ENCODE results near the gene PLD1. TPM values are rescaled to one million over a fixed set of nuclear protein-coding genes. Genes with fewer than 3 reads are reported as not detected.

The PLD1 gene
- total and polyA plus RNA-seq, 4 donors, result 3.1 to 31.1 (median 12.2) TPM

DNA sequence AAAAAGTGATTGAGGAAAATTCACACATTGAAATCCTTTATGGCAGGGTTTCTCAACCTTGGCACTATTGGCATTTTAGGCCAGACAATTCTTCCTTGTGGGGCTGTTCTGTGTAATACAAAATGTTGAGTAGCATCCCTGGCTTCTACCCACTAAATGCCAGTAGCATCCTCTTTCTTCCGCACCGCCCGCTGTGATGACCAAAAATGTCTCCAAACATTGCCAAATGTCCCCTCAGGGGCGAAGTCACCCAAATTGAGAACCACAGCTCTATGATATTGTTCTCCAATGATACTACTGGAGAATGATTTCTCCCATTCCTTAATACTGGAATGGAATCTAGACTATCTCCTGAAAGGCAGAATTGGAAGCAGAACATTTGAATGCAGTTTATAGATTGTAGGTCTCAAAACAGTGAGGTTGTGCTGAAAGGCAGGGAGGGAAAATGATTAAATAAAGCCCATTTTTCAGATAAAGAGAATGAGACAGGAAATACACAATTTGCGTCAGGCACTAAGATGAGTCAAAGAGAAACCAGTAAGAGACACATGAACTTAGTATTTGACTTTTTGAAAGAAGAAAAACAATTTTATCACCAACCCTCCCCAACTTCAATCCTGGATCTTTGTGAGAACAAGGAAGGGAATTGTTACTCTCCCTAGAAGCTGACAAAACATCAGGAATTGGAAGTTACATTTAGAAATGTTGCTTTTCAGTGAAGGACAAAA, 248.5 kb downstream of the PLD1 start:
- DNase-seq (no peak), ATAC-seq (ENCODE audit: insufficient read depth, low FRiP score) (no peak)
- no peak for TF ChIP-seq CTCF (IDR thresholded peaks at IDR 0.05; ENCODE audit: control extremely low read depth, extremely low read depth)
- Histone ChIP-seq H3K9ac (ENCODE audit: insufficient read depth in 1 of 2, low read length in 2 of 2) (no peak overlapping the region), H3K4me3 (no peak overlapping the region), H3K27me3 (ENCODE audit: control insufficient read depth in 3 of 3, insufficient read depth in 3 of 3, low read length in 2 of 3) (no peaks in the 10 kb centered on the region), H3K36me3 (ENCODE audit: control insufficient read depth in 4 of 4, insufficient read depth in 4 of 4, low read length in 4 of 4) (no peaks in the 10 kb centered on the region), H3K9me3 (ENCODE audit: control insufficient read depth in 4 of 4, insufficient read depth in 3 of 4, low read length in 3 of 4) (no peaks in the 10 kb centered on the region), H3K27ac (ENCODE audit: low read depth in 1 of 2, low read length in 1 of 2) (no peak overlapping the region), H3K4me1 (ENCODE audit: control insufficient read depth in 5 of 5, insufficient read depth in 5 of 5, low read length in 5 of 5) (peaks cover 0 to 13% (median 7%) of the 10 kb centered on the region in 5 donors)
- 81 to 95% methylated on average over 5 of the region's 5 CpGs for WGBS, 2 donors

- WGBS, 2 donors, result 83 to 85% methylated on average over 7 of the region's 7 CpGs
- DNase-seq, result no peak
- H3K4me1 ChIP-seq (ENCODE audit: control insufficient read depth in 5 of 5, insufficient read depth in 5 of 5, low read length in 5 of 5), result peaks cover 0 to 6% (median 0%) of the 10 kb centered on the region in 5 donors
- H3K4me3 ChIP-seq, result no peak overlapping the region
- H3K36me3 ChIP-seq (ENCODE audit: control insufficient read depth in 4 of 4, insufficient read depth in 4 of 4, low read length in 4 of 4), result no peaks in the 10 kb centered on the region
- no peak overlapping the region for H3K9ac ChIP-seq (ENCODE audit: insufficient read depth in 1 of 2, low read length in 2 of 2)
- H3K27ac ChIP-seq (ENCODE audit: low read depth in 1 of 2, low read length in 1 of 2), result no peak overlapping the region
- no peak for ATAC-seq (ENCODE audit: insufficient read depth, low FRiP score)
- H3K9me3 ChIP-seq (ENCODE audit: control insufficient read depth in 4 of 4, insufficient read depth in 3 of 4, low read length in 3 of 4), result no peaks in the 10 kb centered on the region
- TF ChIP-seq CTCF (IDR thresholded peaks at IDR 0.05; ENCODE audit: control extremely low read depth, extremely low read depth), result no peak
- H3K27me3 ChIP-seq (ENCODE audit: control insufficient read depth in 3 of 3, insufficient read depth in 3 of 3, low read length in 2 of 3), result no peaks in the 10 kb centered on the region
Observed at GRCh38 chr3:171559586-171559985, 250.7 kb downstream of the PLD1 start.

DNA sequence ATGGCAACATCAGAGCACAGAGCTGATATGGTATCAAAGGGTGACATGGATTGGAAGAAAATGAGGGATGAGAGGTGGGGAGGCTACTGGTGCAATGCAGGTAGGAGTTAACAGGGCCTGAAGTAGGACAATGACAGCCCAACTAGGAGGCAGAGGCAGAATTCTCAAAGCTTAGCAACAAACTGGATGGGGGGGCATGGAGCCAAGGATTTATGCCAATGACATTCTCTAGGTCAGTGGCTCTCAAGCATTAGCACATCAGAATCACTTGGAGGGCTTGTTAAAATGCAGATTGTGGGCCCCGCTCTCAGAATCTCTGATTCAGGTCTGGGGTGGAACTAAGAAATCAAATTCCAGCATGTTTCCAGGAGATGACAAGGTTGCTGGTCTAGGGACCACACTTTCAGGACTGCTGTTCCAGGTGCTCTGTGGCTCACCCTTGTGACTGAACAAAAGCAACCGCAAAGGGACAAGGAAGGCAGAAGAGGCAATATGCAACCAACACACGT, 252.0 kb downstream of the PLD1 start:
- Histone ChIP-seq H3K4me3 (no peak overlapping the region), H3K27ac (ENCODE audit: low read depth in 1 of 2, low read length in 1 of 2) (no peak overlapping the region), H3K9me3 (ENCODE audit: control insufficient read depth in 4 of 4, insufficient read depth in 3 of 4, low read length in 3 of 4) (no peaks in the 10 kb centered on the region), H3K4me1 (ENCODE audit: control insufficient read depth in 5 of 5, insufficient read depth in 5 of 5, low read length in 5 of 5) (peaks cover 0 to 5% (median 0%) of the 10 kb centered on the region in 5 donors), H3K27me3 (ENCODE audit: control insufficient read depth in 3 of 3, insufficient read depth in 3 of 3, low read length in 2 of 3) (no peaks in the 10 kb centered on the region), H3K36me3 (ENCODE audit: control insufficient read depth in 4 of 4, insufficient read depth in 4 of 4, low read length in 4 of 4) (no peaks in the 10 kb centered on the region), H3K9ac (ENCODE audit: insufficient read depth in 1 of 2, low read length in 2 of 2) (no peak overlapping the region)
- no peak for TF ChIP-seq CTCF (IDR thresholded peaks at IDR 0.05; ENCODE audit: control extremely low read depth, extremely low read depth)
- no peak for ATAC-seq (ENCODE audit: insufficient read depth, low FRiP score)
- WGBS, 2 donors, result 90 to 93% methylated on average over 3 of the region's 3 CpGs
- DNase-seq, result no peak
